ENCODE data around the gene CYP4F3. TPM values are rescaled to one million over a fixed set of nuclear protein-coding genes. Genes with fewer than 3 reads are reported as not detected.
"Not testable (repeated sequence)": the region's sequence is repeated elsewhere in the genome, so short reads cannot be mapped to it uniquely, and the experiment has no call there.

Gene CYP4F3
- total and polyA plus RNA-seq, 2 experiments from 2014 or later: not detected

DNA sequence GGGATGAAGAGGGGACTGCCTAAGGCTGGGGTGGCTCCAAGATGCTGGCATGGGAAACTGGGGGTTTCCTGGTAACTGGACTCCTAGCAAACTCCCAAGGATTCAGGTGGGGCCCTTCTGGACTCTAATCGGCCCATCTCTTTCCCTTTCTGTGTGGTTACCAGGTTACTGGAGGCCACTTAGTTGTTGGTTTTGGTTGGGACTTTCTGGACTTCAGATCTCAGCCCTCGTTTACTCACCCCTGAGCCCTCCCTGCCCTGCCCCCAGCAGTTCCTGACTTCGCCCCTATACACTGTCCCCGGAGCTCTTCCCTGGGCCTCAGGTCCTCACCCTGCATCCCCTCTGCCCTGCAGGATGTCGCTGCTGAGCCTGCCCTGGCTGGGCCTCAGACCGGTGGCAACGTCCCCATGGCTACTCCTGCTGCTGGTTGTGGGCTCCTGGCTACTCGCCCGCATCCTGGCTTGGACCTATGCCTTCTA is 32.5 kb downstream of the CYP4F3 start:
- no peak overlapping the region for H3K4me3 ChIP-seq
- no peaks in the 10 kb centered on the region for H4K20me1 ChIP-seq (ENCODE audit: insufficient read depth)
- H3K4me2 ChIP-seq (ENCODE audit: unreplicated experiment): no peak overlapping the region
- H3K27ac ChIP-seq: no peak overlapping the region
- in situ Hi-C loops (cut with MboI): loop anchor here (5.0 kb wide), 1 partner anchor 104 kb away; no protein-coding TSS in a partner anchor
- H3K9me3 ChIP-seq (ENCODE audit: low read depth): no peaks in the 10 kb centered on the region
- no peaks in the 10 kb centered on the region for H3F3A ChIP-seq (ENCODE audit: insufficient read depth)
- no peak for TF ChIP-seq EZH2 (IDR thresholded peaks at IDR 0.05; ENCODE audit: insufficient read depth, poor library complexity, severe bottlenecking)
- TF ChIP-seq EZH2phosphoT487 (IDR thresholded peaks at IDR 0.05; ENCODE audit: insufficient read depth, low read depth): no peak
- H2AFZ ChIP-seq: no peak overlapping the region
- H3K79me2 ChIP-seq (ENCODE audit: insufficient read depth): no peaks in the 10 kb centered on the region
- WGBS, 2 experiments (ENCODE audit: low coverage in 1 of 2, low lambda C conversion rate in 2 of 2, missing lambda C conversion rate in 2 of 2): 22 to 25% methylated on average over 9 of the region's 9 CpGs
- DNase-seq: no peak
- H3K4me1 ChIP-seq (ENCODE audit: insufficient read depth): no peaks in the 10 kb centered on the region
- H3K36me3 ChIP-seq (ENCODE audit: low read depth): no peaks in the 10 kb centered on the region
- no peaks in the 10 kb centered on the region for H3K27me3 ChIP-seq (replicated peaks; ENCODE audit: insufficient read depth)
- H3K9ac ChIP-seq: no peak overlapping the region
- no peaks in the 10 kb centered on the region for H3K9me2 ChIP-seq (ENCODE audit: insufficient read depth)

DNA sequence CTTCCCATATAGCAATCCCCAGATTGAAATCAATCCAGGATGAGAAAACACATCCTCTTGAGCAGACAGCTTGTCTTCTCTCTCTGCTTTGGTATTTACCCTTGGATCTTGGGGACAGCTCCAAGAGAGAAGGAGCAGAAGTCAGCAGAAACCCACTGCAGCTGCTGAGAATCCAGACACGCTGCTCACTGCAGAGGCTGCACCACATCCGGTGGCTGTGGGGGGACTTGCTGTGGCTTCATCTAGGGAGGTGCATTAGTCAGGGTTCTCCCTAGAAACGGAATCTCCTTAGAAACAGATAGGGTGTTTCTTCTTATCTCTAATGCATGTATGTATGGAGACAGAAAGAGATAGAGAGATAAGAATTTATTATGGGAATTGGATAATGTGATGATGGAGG is 34.9 kb downstream of the CYP4F3 start:
- TF ChIP-seq EZH2 (IDR thresholded peaks at IDR 0.05; ENCODE audit: insufficient read depth, poor library complexity, severe bottlenecking) (no peak), EZH2phosphoT487 (IDR thresholded peaks at IDR 0.05; ENCODE audit: insufficient read depth, low read depth) (no peak)
- no peak overlapping the region for H3K27ac ChIP-seq
- WGBS, 2 experiments (ENCODE audit: low coverage in 1 of 2, low lambda C conversion rate in 2 of 2, missing lambda C conversion rate in 2 of 2): 0 to 10% methylated on average over 3 of the region's 3 CpGs

DNA sequence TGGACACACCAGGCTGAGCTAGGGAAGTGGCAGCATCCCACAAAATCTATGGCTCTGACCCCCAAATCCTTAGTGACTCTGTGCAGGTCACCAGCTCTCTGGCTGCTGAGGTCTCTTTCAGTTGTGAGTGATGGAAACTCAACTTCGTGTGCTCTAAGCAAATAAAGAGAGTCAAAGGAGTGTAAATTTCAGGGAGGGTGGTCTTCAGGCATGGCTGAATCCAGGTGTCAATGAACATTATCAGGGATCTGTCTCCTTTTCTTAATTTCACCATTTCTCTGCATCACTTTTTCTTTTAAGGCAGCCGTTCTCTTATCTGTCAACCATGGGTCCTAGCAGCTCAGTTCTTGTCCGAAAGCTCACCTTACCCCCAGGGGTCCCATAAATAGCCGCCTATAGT is 38.4 kb downstream of the CYP4F3 start:
- Histone ChIP-seq H3K4me3 (no peak overlapping the region), H4K20me1 (ENCODE audit: insufficient read depth) (no peaks in the 10 kb centered on the region), H3K27ac (no peak overlapping the region), H3K27me3 (replicated peaks; ENCODE audit: insufficient read depth) (no peaks in the 10 kb centered on the region), H3K36me3 (ENCODE audit: low read depth) (no peaks in the 10 kb centered on the region), H3K4me1 (ENCODE audit: insufficient read depth) (no peaks in the 10 kb centered on the region), H3K9me3 (ENCODE audit: low read depth) (no peaks in the 10 kb centered on the region), H3K4me2 (ENCODE audit: unreplicated experiment) (no peak overlapping the region), H2AFZ (no peak overlapping the region), H3K79me2 (ENCODE audit: insufficient read depth) (no peaks in the 10 kb centered on the region), H3K9ac (no peak overlapping the region), H3F3A (ENCODE audit: insufficient read depth) (no peaks in the 10 kb centered on the region), H3K9me2 (ENCODE audit: insufficient read depth) (no peaks in the 10 kb centered on the region)
- in situ Hi-C loops (cut with MboI): no loop called here
- TF ChIP-seq EZH2phosphoT487 (IDR thresholded peaks at IDR 0.05; ENCODE audit: insufficient read depth, low read depth) (no peak), EZH2 (IDR thresholded peaks at IDR 0.05; ENCODE audit: insufficient read depth, poor library complexity, severe bottlenecking) (no peak)
- no peak for DNase-seq
- WGBS, 2 experiments (ENCODE audit: low coverage in 1 of 2, low lambda C conversion rate in 2 of 2, missing lambda C conversion rate in 2 of 2): 4 to 6% methylated on average over 4 of the region's 4 CpGs

More for the DNA sequence above, 34.9 kb downstream of the CYP4F3 start:
- H3K9me3 ChIP-seq (ENCODE audit: low read depth): no peaks in the 10 kb centered on the region
- no peaks in the 10 kb centered on the region for H3K79me2 ChIP-seq (ENCODE audit: insufficient read depth)
- no peaks in the 10 kb centered on the region for H4K20me1 ChIP-seq (ENCODE audit: insufficient read depth)
- in situ Hi-C loops (cut with MboI): no loop called here
- H2AFZ ChIP-seq: no peak overlapping the region
- no peak overlapping the region for H3K9ac ChIP-seq
- no peak for DNase-seq
- H3K36me3 ChIP-seq (ENCODE audit: low read depth): no peaks in the 10 kb centered on the region
- no peaks in the 10 kb centered on the region for H3K4me1 ChIP-seq (ENCODE audit: insufficient read depth)
- no peaks in the 10 kb centered on the region for H3K27me3 ChIP-seq (replicated peaks; ENCODE audit: insufficient read depth)
- H3K9me2 ChIP-seq (ENCODE audit: insufficient read depth): no peaks in the 10 kb centered on the region
- H3F3A ChIP-seq (ENCODE audit: insufficient read depth): no peaks in the 10 kb centered on the region
- H3K4me3 ChIP-seq: no peak overlapping the region
- no peak overlapping the region for H3K4me2 ChIP-seq (ENCODE audit: unreplicated experiment)

DNA sequence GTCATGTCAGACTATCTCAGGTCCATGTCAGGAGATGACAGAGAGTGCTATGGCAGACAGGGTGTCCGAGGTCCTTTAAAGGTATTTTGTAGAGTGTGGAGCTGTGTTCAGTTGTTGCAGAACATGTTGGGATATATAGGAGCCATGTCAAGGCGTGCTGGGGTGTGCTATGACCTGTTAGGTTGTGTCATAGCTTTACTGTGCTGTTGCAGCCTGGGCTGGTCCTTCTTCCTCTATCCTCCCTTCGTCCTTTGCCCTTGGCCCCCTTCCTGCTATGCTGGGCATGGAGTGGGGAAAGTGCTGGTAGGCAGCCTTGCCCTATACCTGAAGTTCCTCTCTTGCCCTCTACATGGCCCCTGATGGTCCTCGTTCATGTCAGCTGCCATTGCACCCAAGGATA is 39.2 kb downstream of the CYP4F3 start:
- H3K4me1 ChIP-seq (ENCODE audit: insufficient read depth); H3K9me2 ChIP-seq (ENCODE audit: insufficient read depth); H3K79me2 ChIP-seq (ENCODE audit: insufficient read depth); H4K20me1 ChIP-seq (ENCODE audit: insufficient read depth); H3F3A ChIP-seq (ENCODE audit: insufficient read depth); H3K36me3 ChIP-seq (ENCODE audit: low read depth); DNase-seq; H3K9me3 ChIP-seq (ENCODE audit: low read depth); H3K4me2 ChIP-seq (ENCODE audit: unreplicated experiment); H3K27me3 ChIP-seq (replicated peaks; ENCODE audit: insufficient read depth); H3K4me3 ChIP-seq; H3K9ac ChIP-seq; in situ Hi-C loops (cut with MboI); H2AFZ ChIP-seq; H3K27ac ChIP-seq: not testable (repeated sequence)
- WGBS, 2 experiments (ENCODE audit: low coverage in 1 of 2, low lambda C conversion rate in 2 of 2, missing lambda C conversion rate in 2 of 2): 12 to 17% methylated on average over 4 of the region's 4 CpGs
